GM18520 (cell line): ENCODE results near the gene CTIF.

Source experiments
- ATAC-seq: cut with Tn5 transposase; IDR thresholded peaks from one replicate; pipeline ENCODE4 v1.9.1; 2021; ENCODE audit not compliant: unreplicated experiment

Gene CTIF

GRCh38 chr18:48573632-48574283 lies 34.9 kb downstream of the CTIF start:
- no peak for ATAC-seq

- no peak for ATAC-seq
Observed at GRCh38 chr18:48574667-48575300, 36.0 kb downstream of the CTIF start.

GRCh38 chr18:48575301-48575657 lies 36.4 kb downstream of the CTIF start:
- no peak for ATAC-seq

- ATAC-seq: no peak
Observed at GRCh38 chr18:48575658-48576456, 37.0 kb downstream of the CTIF start.

- no peak for ATAC-seq
Observed at GRCh38 chr18:48576457-48576771, 37.6 kb downstream of the CTIF start.

- no peak for ATAC-seq
Observed at GRCh38 chr18:48577478-48578190, 38.8 kb downstream of the CTIF start.

- no peak for ATAC-seq
Observed at GRCh38 chr18:48578289-48578688, 39.5 kb downstream of the CTIF start.

GRCh38 chr18:48580066-48580465 lies 41.2 kb downstream of the CTIF start:
- ATAC-seq: no peak

GRCh38 chr18:48580782-48581181 lies 42.0 kb downstream of the CTIF start:
- no peak for ATAC-seq

GRCh38 chr18:48581206-48581605 lies 42.4 kb downstream of the CTIF start:
- no peak for ATAC-seq

- no peak for ATAC-seq
Observed at GRCh38 chr18:48581941-48582340, 43.1 kb downstream of the CTIF start.

- no peak for ATAC-seq
Observed at GRCh38 chr18:48582946-48583345, 44.1 kb downstream of the CTIF start.

- ATAC-seq: no peak
Observed at GRCh38 chr18:48583573-48583972, 44.7 kb downstream of the CTIF start.

- ATAC-seq: no peak
Observed at GRCh38 chr18:48589797-48590519, 51.1 kb downstream of the CTIF start.

GRCh38 chr18:48590678-48591077 lies 51.8 kb downstream of the CTIF start:
- no peak for ATAC-seq

GRCh38 chr18:48592540-48593171 lies 53.8 kb downstream of the CTIF start:
- ATAC-seq: no peak

GRCh38 chr18:48594471-48595094 lies 55.8 kb downstream of the CTIF start:
- ATAC-seq: no peak

- no peak for ATAC-seq
Observed at GRCh38 chr18:48595703-48596218, 56.9 kb downstream of the CTIF start.

GRCh38 chr18:48597110-48597509 lies 58.3 kb downstream of the CTIF start:
- ATAC-seq: no peak

GRCh38 chr18:48597671-48598070 lies 58.8 kb downstream of the CTIF start:
- ATAC-seq: no peak
